Smooth muscle cell (in vitro differentiated cells): ENCODE results near the gene HCCS. TPM values are rescaled to one million over a fixed set of nuclear protein-coding genes. Genes with fewer than 3 reads are reported as not detected.

Experiments
- DNase-seq: peaks from one replicate; lab custom pipeline; 2025; ENCODE audit not compliant: unreplicated experiment; lab: John Stamatoyannopoulos, UW
- H2AFZ ChIP-seq: fragments of 200-600 bp; sonication (generic); 2 replicates; pipeline ENCODE4 v1.6.0; 2016; ENCODE audit warnings: antibody characterized with exemption, low read depth, mild to moderate bottlenecking
- H3F3A ChIP-seq: fragments of 200-600 bp; sonication (generic); 2 replicates; pipeline ENCODE4 v1.6.0; 2017; ENCODE audit warnings: antibody characterized with exemption, low read depth
- H3K27ac ChIP-seq: fragments of 200-600 bp; sonication (generic); 2 replicates; pipeline ENCODE4 v1.5.1; 2016; ENCODE audit warnings: low read depth, mild to moderate bottlenecking
- H3K27me3 ChIP-seq: fragments of 200-600 bp; sonication (generic); 2 replicates; pipeline ENCODE4 v1.6.1; 2016; ENCODE audit warnings: low read depth, mild to moderate bottlenecking
- H3K36me3 ChIP-seq: fragments of 200-600 bp; sonication (generic); 2 replicates; pipeline ENCODE4 v1.5.1; 2016; ENCODE audit warnings: low read depth
- H3K4me1 ChIP-seq: fragments of 200-600 bp; sonication (generic); 2 replicates; pipeline ENCODE4 v1.5.1; 2016; ENCODE audit warnings: low read depth
- H3K4me2 ChIP-seq: fragments of 200-600 bp; sonication (generic); 2 replicates; pipeline ENCODE4 v1.6.0; 2016; ENCODE audit warnings: mild to moderate bottlenecking
- H3K4me3 ChIP-seq: fragments of 200-600 bp; sonication (generic); 2 replicates; pipeline ENCODE4 v1.5.1; 2016; ENCODE audit warnings: mild to moderate bottlenecking
- H3K79me2 ChIP-seq: fragments of 200-600 bp; sonication (generic); 2 replicates; pipeline ENCODE4 v1.6.0; 2016; ENCODE audit warnings: low read depth, mild to moderate bottlenecking
- H3K9ac ChIP-seq: fragments of 200-600 bp; sonication (generic); 2 replicates; pipeline ENCODE4 v1.6.0; 2016; ENCODE audit warnings: low read depth
- H3K9me3 ChIP-seq: fragments of 200-600 bp; sonication (generic); replicated peaks from 2 replicates; pipeline ENCODE4 v1.5.1; 2016; ENCODE audit warnings: low read depth
- H4K20me1 ChIP-seq: fragments of 200-600 bp; sonication (generic); 2 replicates; pipeline ENCODE4 v1.6.0; 2016; ENCODE audit warnings: low read depth
- CTCF ChIP-seq: fragments of 200-600 bp; sonication (generic); IDR thresholded peaks from 2 replicates; pipeline ENCODE4 v1.5.1; 2017; ENCODE audit warnings: borderline replicate concordance, mild to moderate bottlenecking, antibody characterized with exemption; ENCODE audit not compliant: insufficient read depth, poor library complexity, severe bottlenecking
- WGBS: methylation state at CpG from one replicate; pipeline ENCODE4 v1.1.7; 2016; ENCODE audit warnings: low lambda C conversion rate; 5-methylcytosine and 5-hydroxymethylcytosine counted together
- polyA plus RNA-seq: library from polyadenylated mRNA; unstranded; fragments of >200 nt; fragmentation: Nextera tagmentation; extraction: Ambion mirVana; gene quantifications from 2 replicates; pipeline ENCODE4 v1.2.1, GENCODE V29; 2016
- total RNA-seq: library from RNA; depleted of rRNA; stranded (reverse); fragments of >200 nt; gene quantifications from 2 replicates; pipeline ENCODE4 v1.2.3, GENCODE V29; 2014

Gene HCCS
- total and polyA plus RNA-seq, 2 experiments from 2014 or later = 25.8 to 27.3 TPM

GRCh38 chrX:11085305-11085704 lies 25.8 kb upstream of the HCCS start:
- Histone ChIP-seq H3K4me1 (no peaks in the 10 kb centered on the region), H3K79me2 (no peaks in the 10 kb centered on the region), H4K20me1 (no peaks in the 10 kb centered on the region), H2AFZ (no peak overlapping the region), H3K27ac (no peak overlapping the region), H3F3A (no peaks in the 10 kb centered on the region), H3K9me3 (peaks cover 11% of the 10 kb centered on the region), H3K9ac (no peak overlapping the region), H3K4me2 (no peak overlapping the region), H3K4me3 (no peak overlapping the region), H3K36me3 (no peaks in the 10 kb centered on the region), H3K27me3 (no peaks in the 10 kb centered on the region)
- no peak for DNase-seq
- TF ChIP-seq CTCF = no peak
- WGBS = 53% methylated on average over 1 of the region's 1 CpG

- H2AFZ ChIP-seq = no peak overlapping the region
- H3K27ac ChIP-seq = no peak overlapping the region
- no peaks in the 10 kb centered on the region for H3K79me2 ChIP-seq
- no peaks in the 10 kb centered on the region for H4K20me1 ChIP-seq
- no peaks in the 10 kb centered on the region for H3K27me3 ChIP-seq
- TF ChIP-seq CTCF = no peak
- H3K4me2 ChIP-seq = no peak overlapping the region
- H3K4me1 ChIP-seq = no peaks in the 10 kb centered on the region
- H3K36me3 ChIP-seq = no peaks in the 10 kb centered on the region
- H3K4me3 ChIP-seq = no peak overlapping the region
- H3F3A ChIP-seq = no peaks in the 10 kb centered on the region
- H3K9ac ChIP-seq = no peak overlapping the region
- 81% methylated on average over 1 of the region's 1 CpG for WGBS
- H3K9me3 ChIP-seq = peaks cover 11% of the 10 kb centered on the region
- no peak for DNase-seq
Measured at GRCh38 chrX:11089802-11090201, 21.3 kb upstream of the HCCS start.

DNA sequence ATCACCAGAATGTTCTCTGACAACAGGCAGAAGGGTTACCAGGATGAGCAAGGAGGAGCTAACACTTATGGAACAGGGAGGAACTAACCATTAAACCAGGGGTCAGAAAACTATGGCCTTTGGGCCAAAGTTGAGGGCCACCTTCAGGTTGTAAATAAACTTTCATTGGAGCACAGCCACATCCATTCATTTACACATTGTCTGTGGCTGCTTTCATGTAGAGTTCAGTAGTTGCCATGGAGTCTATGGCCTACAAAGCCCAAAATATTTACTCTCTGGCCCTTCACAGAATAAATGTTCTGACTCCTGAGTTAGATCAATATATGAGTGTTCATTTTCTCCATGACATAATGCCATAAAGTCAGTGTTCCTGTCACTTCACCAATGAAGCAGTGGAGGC lies 13.2 kb upstream of the HCCS start:
- Histone ChIP-seq H4K20me1 (no peaks in the 10 kb centered on the region), H3K79me2 (no peaks in the 10 kb centered on the region), H3K4me2 (no peak overlapping the region), H3K27me3 (no peaks in the 10 kb centered on the region), H3F3A (no peaks in the 10 kb centered on the region), H3K9me3 (no peaks in the 10 kb centered on the region), H3K4me3 (no peak overlapping the region), H3K9ac (no peak overlapping the region), H3K27ac (no peak overlapping the region), H2AFZ (no peak overlapping the region), H3K4me1 (no peaks in the 10 kb centered on the region), H3K36me3 (no peaks in the 10 kb centered on the region)
- no peak for TF ChIP-seq CTCF
- no peak for DNase-seq

DNA sequence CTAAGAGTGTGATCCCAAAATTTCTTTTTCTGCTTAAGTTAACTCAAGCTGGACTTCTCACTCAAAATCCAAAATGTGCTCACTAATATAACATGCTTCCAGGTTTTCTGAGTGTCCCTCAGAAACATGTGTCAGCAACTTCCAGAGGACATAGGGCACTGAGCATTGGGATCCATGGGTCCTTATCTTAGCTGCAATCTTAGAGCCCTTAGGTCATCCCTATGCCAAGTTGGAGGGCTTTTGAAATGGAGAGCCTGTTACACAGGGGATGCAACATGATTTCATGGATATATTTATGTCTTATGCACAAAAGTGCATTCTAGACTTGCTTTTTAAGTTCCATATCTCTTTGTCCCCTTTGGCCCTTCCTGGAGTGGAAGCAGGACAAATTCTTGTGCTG lies 11.7 kb upstream of the HCCS start:
- Histone ChIP-seq H3K27ac (no peak overlapping the region), H3K4me2 (no peak overlapping the region), H3K27me3 (no peaks in the 10 kb centered on the region), H3K9me3 (no peaks in the 10 kb centered on the region), H3K79me2 (no peaks in the 10 kb centered on the region), H3K4me1 (no peaks in the 10 kb centered on the region), H3F3A (no peaks in the 10 kb centered on the region), H4K20me1 (no peaks in the 10 kb centered on the region), H3K36me3 (no peaks in the 10 kb centered on the region), H3K9ac (no peak overlapping the region), H3K4me3 (no peak overlapping the region), H2AFZ (no peak overlapping the region)
- no peak for TF ChIP-seq CTCF
- no peak for DNase-seq
